Lower leg skin (tissue), 3 donors: Measurements from ENCODE around the gene HNRNPC.

ENCODE experiments used
- CTCF ChIP-seq, 3 donors: fragments of 450-650 bp; IDR thresholded peaks; one replicate each; pipeline ENCODE4 v1.5.1; 2016; ENCODE audit warnings: antibody characterized with exemption in 3 of 3, mild to moderate bottlenecking in 3 of 3, moderate library complexity in 2 of 3
- POLR2A ChIP-seq, 2 donors: fragments of 450-650 bp; IDR thresholded peaks; one replicate each; pipeline ENCODE4 v1.6.1; 2016 to 2017; ENCODE audit warnings: antibody characterized with exemption in 2 of 2, mild to moderate bottlenecking in 1 of 2, moderate library complexity in 1 of 2

GRCh38 chr14:21226467-21226866 lies 42.8 kb downstream of the HNRNPC start:
- no peak for TF ChIP-seq CTCF (IDR thresholded peaks at IDR 0.05)
- TF ChIP-seq POLR2A (IDR thresholded peaks at IDR 0.05): no peak
